ENCODE measurements around the gene CCNB1IP1.

DNA sequence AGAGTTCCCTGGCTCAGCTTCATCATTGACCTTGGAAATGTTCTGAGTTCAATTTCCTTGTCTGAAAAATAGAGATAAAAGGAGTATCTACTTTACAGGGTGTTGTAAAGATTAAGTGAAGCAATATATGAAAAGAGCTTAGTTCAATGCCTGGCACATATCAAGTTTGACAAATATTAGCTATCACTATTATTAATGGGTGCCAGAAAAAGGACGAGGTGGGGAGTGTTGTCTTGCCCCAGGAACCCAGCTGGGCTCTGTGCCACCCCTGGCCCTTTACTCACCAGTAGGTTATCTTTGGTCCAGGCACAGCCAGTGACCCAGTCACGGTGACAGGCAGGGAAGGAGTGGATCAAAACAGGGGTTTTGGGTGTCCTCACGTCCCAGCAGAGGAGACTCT, 42.4 kb upstream of the CCNB1IP1 start:
- TF ChIP-seq MXI1 (IDR thresholded peaks at IDR 0.05; ENCODE audit: low read depth, low read length) (no peak), ELF1 (IDR thresholded peaks at IDR 0.05) (no peak), TAF1 (IDR thresholded peaks at IDR 0.05; ENCODE audit: borderline replicate concordance, low read depth, low read length) (no peak), EZH2phosphoT487 (IDR thresholded peaks at IDR 0.05; ENCODE audit: borderline replicate concordance, low read depth) (no peak), NFIC (IDR thresholded peaks at IDR 0.05; ENCODE audit: borderline replicate concordance) (no peak), SIN3A (IDR thresholded peaks at IDR 0.05; ENCODE audit: borderline replicate concordance, low read depth, low read length) (no peak), RAD21 (IDR thresholded peaks at IDR 0.05; ENCODE audit: low read length) (no peak), POLR2AphosphoS5 (IDR thresholded peaks at IDR 0.05; ENCODE audit: low read depth, low read length) (no peak), SMC3 (IDR thresholded peaks at IDR 0.05; ENCODE audit: low read depth, low read length) (no peak), YY1 (IDR thresholded peaks at IDR 0.05; ENCODE audit: low read depth) (no peak), RFX5 (IDR thresholded peaks at IDR 0.05; ENCODE audit: low read length) (no peak), RXRA (IDR thresholded peaks at IDR 0.05; ENCODE audit: borderline replicate concordance, low read depth) (no peak)
- TF ChIP-seq, protein P1, sequence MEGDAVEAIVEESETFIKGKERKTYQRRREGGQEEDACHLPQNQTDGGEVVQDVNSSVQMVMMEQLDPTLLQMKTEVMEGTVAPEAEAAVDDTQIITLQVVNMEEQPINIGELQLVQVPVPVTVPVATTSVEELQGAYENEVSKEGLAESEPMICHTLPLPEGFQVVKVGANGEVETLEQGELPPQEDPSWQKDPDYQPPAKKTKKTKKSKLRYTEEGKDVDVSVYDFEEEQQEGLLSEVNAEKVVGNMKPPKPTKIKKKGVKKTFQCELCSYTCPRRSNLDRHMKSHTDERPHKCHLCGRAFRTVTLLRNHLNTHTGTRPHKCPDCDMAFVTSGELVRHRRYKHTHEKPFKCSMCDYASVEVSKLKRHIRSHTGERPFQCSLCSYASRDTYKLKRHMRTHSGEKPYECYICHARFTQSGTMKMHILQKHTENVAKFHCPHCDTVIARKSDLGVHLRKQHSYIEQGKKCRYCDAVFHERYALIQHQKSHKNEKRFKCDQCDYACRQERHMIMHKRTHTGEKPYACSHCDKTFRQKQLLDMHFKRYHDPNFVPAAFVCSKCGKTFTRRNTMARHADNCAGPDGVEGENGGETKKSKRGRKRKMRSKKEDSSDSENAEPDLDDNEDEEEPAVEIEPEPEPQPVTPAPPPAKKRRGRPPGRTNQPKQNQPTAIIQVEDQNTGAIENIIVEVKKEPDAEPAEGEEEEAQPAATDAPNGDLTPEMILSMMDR (IDR thresholded peaks at IDR 0.05), result no peak
